Mesenchymal stem cell (in vitro differentiated cells and primary cell): ENCODE data around the gene CUX1.

Experiments used
- DNase-seq: peaks from one replicate; pipeline ENCODE4 v3.0.0-alpha.2; 2013
- H2AFZ ChIP-seq: one replicate; pipeline ENCODE4 v1.6.1; 2013; ENCODE audit warnings: low read depth, mild to moderate bottlenecking, control low read depth, inconsistent platforms, low read length, moderate library complexity
- H2AK5ac ChIP-seq: 2 replicates; pipeline ENCODE4 v1.6.1; 2013; ENCODE audit warnings: low read length, moderate library complexity, mild to moderate bottlenecking, inconsistent platforms; ENCODE audit not compliant: severe bottlenecking
- H2BK120ac ChIP-seq: one replicate; pipeline ENCODE4 v1.6.1; 2013; ENCODE audit warnings: low read depth, mild to moderate bottlenecking, inconsistent platforms, low read length, moderate library complexity
- H2BK12ac ChIP-seq, 2 experiments: one replicate each; pipeline ENCODE4 v1.6.1; 2013; ENCODE audit warnings: inconsistent platforms in 2 of 2, low read length in 2 of 2, mild to moderate bottlenecking in 2 of 2, moderate library complexity in 2 of 2, control low read depth in 1 of 2
- H2BK15ac ChIP-seq: one replicate; pipeline ENCODE4 v1.6.1; 2013; ENCODE audit warnings: mild to moderate bottlenecking, low read depth, inconsistent platforms; ENCODE audit not compliant: poor library complexity, severe bottlenecking
- H2BK5ac ChIP-seq: 2 replicates; pipeline ENCODE4 v1.6.1; 2013; ENCODE audit warnings: low read depth, mild to moderate bottlenecking, low read length, control low read depth, inconsistent platforms; ENCODE audit not compliant: poor library complexity, severe bottlenecking
- H3K14ac ChIP-seq, 2 experiments: one replicate each; pipeline ENCODE4 v1.6.1; 2013; ENCODE audit warnings: inconsistent platforms in 2 of 2, low read length in 2 of 2, control low read depth in 1 of 2, mild to moderate bottlenecking in 1 of 2, moderate library complexity in 1 of 2
- H3K18ac ChIP-seq, 2 experiments: one replicate each; pipeline ENCODE4 v1.6.1; 2013; ENCODE audit warnings: inconsistent platforms in 2 of 2, low read length in 2 of 2, control low read depth in 1 of 2, low read depth in 1 of 2, mild to moderate bottlenecking in 1 of 2
- H3K23ac ChIP-seq, 2 experiments: one replicate each; pipeline ENCODE4 v1.6.1; 2013; ENCODE audit warnings: inconsistent platforms in 2 of 2, low read length in 2 of 2, mild to moderate bottlenecking in 2 of 2, moderate library complexity in 2 of 2, control low read depth in 1 of 2
- H3K27ac ChIP-seq: 2 replicates; pipeline ENCODE4 v1.5.1; 2013; ENCODE audit warnings: mild to moderate bottlenecking, moderate library complexity, low read length, control low read depth, inconsistent platforms; ENCODE audit not compliant: poor library complexity, severe bottlenecking
- H3K27me3 ChIP-seq, 2 experiments: 2 replicates each; pipeline versions ENCODE4 v1.6.1 to v1.7.0; 2013; ENCODE audit warnings: low read length in 2 of 2, mild to moderate bottlenecking in 2 of 2, moderate library complexity in 2 of 2, control low read depth in 1 of 2, inconsistent platforms in 1 of 2; ENCODE audit not compliant: control insufficient read depth in 1 of 2, insufficient read depth in 1 of 2
- H3K36me3 ChIP-seq, 2 experiments: 2 replicates each; pipeline versions ENCODE4 v1.6.1 to v1.7.0; 2013; ENCODE audit warnings: low read length in 2 of 2, control low read depth in 1 of 2, inconsistent platforms in 1 of 2, low read depth in 1 of 2, mild to moderate bottlenecking in 1 of 2; ENCODE audit not compliant: insufficient read depth in 2 of 2, control insufficient read depth in 1 of 2
- H3K4ac ChIP-seq, 2 experiments: one replicate each; pipeline ENCODE4 v1.6.1; 2013; ENCODE audit warnings: inconsistent platforms in 2 of 2, low read length in 2 of 2, mild to moderate bottlenecking in 2 of 2, moderate library complexity in 2 of 2, control low read depth in 1 of 2, low read depth in 1 of 2
- H3K4me1 ChIP-seq: 2 replicates; pipeline ENCODE4 v1.6.1; 2013; ENCODE audit warnings: low read depth, low read length, control low read depth; ENCODE audit not compliant: control insufficient read depth, insufficient read depth
- H3K4me2 ChIP-seq: 2 replicates; pipeline ENCODE4 v1.6.1; 2013; ENCODE audit warnings: low read length, mild to moderate bottlenecking, inconsistent platforms; ENCODE audit not compliant: poor library complexity, severe bottlenecking
- H3K4me3 ChIP-seq, 2 experiments: 2 replicates each; pipeline versions ENCODE4 v1.5.1 to v1.7.0; 2013; ENCODE audit warnings: low read length in 2 of 2, mild to moderate bottlenecking in 2 of 2, control low read depth in 1 of 2, low read depth in 1 of 2; ENCODE audit not compliant: insufficient read depth in 1 of 2
- H3K79me1 ChIP-seq: replicated peaks from 2 replicates; pipeline ENCODE4 v1.6.1; 2013; ENCODE audit warnings: mild to moderate bottlenecking, control low read depth, low read length, inconsistent platforms; ENCODE audit not compliant: poor library complexity, severe bottlenecking
- H3K9ac ChIP-seq: 2 replicates; pipeline ENCODE4 v1.7.0; 2013; ENCODE audit warnings: mild to moderate bottlenecking, low read length, moderate library complexity
- H3K9me3 ChIP-seq: 2 replicates; pipeline ENCODE4 v1.7.0; 2013; ENCODE audit warnings: mild to moderate bottlenecking, low read length; ENCODE audit not compliant: control insufficient read depth
- H4K8ac ChIP-seq: one replicate; pipeline ENCODE4 v1.6.1; 2013; ENCODE audit warnings: inconsistent platforms, mild to moderate bottlenecking, low read length, moderate library complexity
- H4K91ac ChIP-seq: one replicate; pipeline ENCODE4 v1.6.1; 2013; ENCODE audit warnings: mild to moderate bottlenecking, low read length, inconsistent platforms
- WGBS: methylation state at CpG from one replicate; pipeline ENCODE4 v1.1.7; 2013; ENCODE audit warnings: mixed read lengths; 5-methylcytosine and 5-hydroxymethylcytosine counted together

Gene CUX1

GRCh38 chr7:101812595-101812994 is 4.8 kb upstream of the CUX1 start:
- Histone ChIP-seq H3K4ac (no peak overlapping the region), H3K4me1 (peaks cover 10% of the 10 kb centered on the region), H3K4me2 (no peak overlapping the region), H3K27ac (no peak overlapping the region), H2BK12ac (no peak overlapping the region), H3K9ac (no peak overlapping the region), H2BK5ac (no peak overlapping the region), H2BK120ac (no peak overlapping the region), H2AK5ac (no peak overlapping the region), H4K8ac (no peak overlapping the region), H3K23ac (no peak overlapping the region), H2AFZ (no peak overlapping the region), H3K27me3 (no peaks in the 10 kb centered on the region), H3K36me3 (no peaks in the 10 kb centered on the region), H3K79me1 (peaks cover 2% of the 10 kb centered on the region), H3K9me3 (no peaks in the 10 kb centered on the region), H3K18ac (no peak overlapping the region), H3K14ac (no peak overlapping the region), H3K4me3 (no peak overlapping the region), H4K91ac (no peak overlapping the region), H2BK15ac (no peak overlapping the region)
- WGBS: 68% methylated on average over 1 of the region's 1 CpG
- DNase-seq: no peak

GRCh38 chr7:101813402-101814019 is 3.9 kb upstream of the CUX1 start:
- WGBS: 68% methylated on average over 2 of the region's 5 CpGs
- Histone ChIP-seq H3K14ac (no peak overlapping the region), H2BK15ac (no peak overlapping the region), H3K79me1 (peaks cover 4% of the 10 kb centered on the region), H3K4me3 (peak overlapping the region in 1 of 2 experiments; percentile 70), H4K91ac (no peak overlapping the region), H2BK12ac (no peak overlapping the region), H4K8ac (no peak overlapping the region), H2BK5ac (no peak overlapping the region), H2AK5ac (no peak overlapping the region), H3K27ac (no peak overlapping the region), H3K9me3 (no peaks in the 10 kb centered on the region), H3K4ac (no peak overlapping the region), H3K18ac (no peak overlapping the region), H2AFZ (no peak overlapping the region), H2BK120ac (no peak overlapping the region), H3K36me3 (no peaks in the 10 kb centered on the region), H3K9ac (peak overlapping the region; percentile 68), H3K27me3 (no peaks in the 10 kb centered on the region), H3K23ac (no peak overlapping the region), H3K4me1 (peaks cover 12% of the 10 kb centered on the region), H3K4me2 (peak overlapping the region; percentile 99)
- no peak for DNase-seq

GRCh38 chr7:101814081-101814990 is 3.1 kb upstream of the CUX1 start:
- H3K4ac ChIP-seq: no peak overlapping the region
- under 1% methylated on average over 51 of the region's 74 CpGs for WGBS
- no peak overlapping the region for H2BK120ac ChIP-seq
- no peak overlapping the region for H2BK15ac ChIP-seq
- no peak overlapping the region for H3K27ac ChIP-seq
- no peak overlapping the region for H2BK12ac ChIP-seq
- peak overlapping the region; percentile 46 for H4K91ac ChIP-seq
- peak overlapping the region; percentile 99 for H3K4me2 ChIP-seq
- H3K23ac ChIP-seq: no peak overlapping the region
- H2AK5ac ChIP-seq: no peak overlapping the region
- no peaks in the 10 kb centered on the region for H3K36me3 ChIP-seq
- no peaks in the 10 kb centered on the region for H3K27me3 ChIP-seq
- H4K8ac ChIP-seq: peak overlapping the region; percentile 80
- no peak overlapping the region for H2BK5ac ChIP-seq
- H3K4me3 ChIP-seq: peak overlapping the region; percentile 33 to 86
- peak overlapping the region in 1 of 2 experiments; percentile 82 for H3K18ac ChIP-seq
- no peak overlapping the region for H3K14ac ChIP-seq
- H3K4me1 ChIP-seq: peaks cover 13% of the 10 kb centered on the region
- DNase-seq: peak; percentile 68
- peaks cover 8% of the 10 kb centered on the region for H3K79me1 ChIP-seq
- peak overlapping the region; percentile 99 for H2AFZ ChIP-seq
- H3K9ac ChIP-seq: peak overlapping the region; percentile 74
- H3K9me3 ChIP-seq: no peaks in the 10 kb centered on the region
